Measurements from ENCODE around the gene IGSF22. TPM values are rescaled to one million over a fixed set of nuclear protein-coding genes. Genes with fewer than 3 reads are reported as not detected.

Gene IGSF22
- polyA plus RNA-seq, 1 of the 3 experiments (the other 2 are of a cell fraction) = 0.02 TPM

- TF ChIP-seq USF1 (IDR thresholded peaks at IDR 0.05; ENCODE audit: borderline replicate concordance, low read depth) (peak; percentile 77; the same call in 1 of the 2 replicates), RCOR1 (IDR thresholded peaks at IDR 0.05; ENCODE audit: low read length) (no peak; the same call in 1 of the 2 replicates), FOXM1 (IDR thresholded peaks at IDR 0.05; ENCODE audit: low read depth) (no peak), SIN3A (IDR thresholded peaks at IDR 0.05; ENCODE audit: borderline replicate concordance, low read depth, low read length) (no peak; the same call in 1 of the 2 replicates), ZBTB33 (IDR thresholded peaks at IDR 0.05; ENCODE audit: borderline replicate concordance, low read depth) (no peak), GATA2 (CRISPR knock-in tag; IDR thresholded peaks at IDR 0.05) (no peak), FOXJ3 (CRISPR knock-in tag; IDR thresholded peaks at IDR 0.05) (no peak), POLR2AphosphoS5 (IDR thresholded peaks at IDR 0.05; ENCODE audit: low read depth, low read length) (peak; percentile 34; the same call in 1 of the 2 replicates), PBX3 (IDR thresholded peaks at IDR 0.05) (no peak)
These were observed 27.4 kb downstream of the IGSF22 start, which contains the start of gene TMEM86A (continued) for GRCh38 chr11:18698341-18699268.

- H3K79me2 ChIP-seq (ENCODE audit: insufficient read depth) = no peaks in the 10 kb centered on the region
- no peaks in the 10 kb centered on the region for H4K20me1 ChIP-seq (ENCODE audit: insufficient read depth)
- CTCF ChIA-PET = interaction anchor here (0.8 to 1.5 kb wide), 3 partner anchors 34 to 454 kb away, joined by 3 to 4 read pairs (median 3); no protein-coding TSS in a partner anchor
- POLR2A ChIA-PET = no interaction called here
- no peaks in the 10 kb centered on the region for H3K27me3 ChIP-seq (ENCODE audit: insufficient read depth)
- H3K36me3 ChIP-seq (replicated peaks in 1 of 2; ENCODE audit: control insufficient read depth in 1 of 2, insufficient read depth in 2 of 2, low read length in 1 of 2) = no peaks in the 10 kb centered on the region
- peaks cover 0 to 13% of the 10 kb centered on the region in 2 experiments; a peak in 1 of 4 replicates for H3K4me1 ChIP-seq (ENCODE audit: control insufficient read depth in 1 of 2, insufficient read depth in 2 of 2, low read depth in 1 of 2, low read length in 1 of 2)
- WGBS (ENCODE audit: low lambda C conversion rate) = 94% methylated on average over 4 of the region's 4 CpGs
- no peaks in the 10 kb centered on the region for H3K9me3 ChIP-seq
- H3K9me2 ChIP-seq = no peaks in the 10 kb centered on the region
- no peak overlapping the region for H3K4me2 ChIP-seq
- no peak overlapping the region for H3K4me3 ChIP-seq (ENCODE audit: low read depth in 2 of 2, low read length in 1 of 2)
- H2AFZ ChIP-seq (ENCODE audit: low read depth) = no peak overlapping the region; the same call in 1 of the 2 replicates
- no peak overlapping the region for H3K27ac ChIP-seq (ENCODE audit: low read depth in 2 of 2, low read length in 1 of 2)
- H3K9ac ChIP-seq = no peak overlapping the region
- no peaks in the 10 kb centered on the region for H3F3A ChIP-seq (replicated peaks; ENCODE audit: insufficient read depth)
- no peak for DNase-seq
- no peak for TF ChIP-seq MXI1 (IDR thresholded peaks at IDR 0.05; ENCODE audit: low read depth, low read length)
- no peak for TF ChIP-seq GABPA (IDR thresholded peaks at IDR 0.05; ENCODE audit: low read depth)
- no peak for TF ChIP-seq FOXJ3 (CRISPR knock-in tag; IDR thresholded peaks at IDR 0.05)
- no peak for TF ChIP-seq USF1 (IDR thresholded peaks at IDR 0.05; ENCODE audit: borderline replicate concordance, low read depth)
- no peak for TF ChIP-seq REST (IDR thresholded peaks at IDR 0.05; ENCODE audit: low read depth, low read length)
- TF ChIP-seq GATA2 (CRISPR knock-in tag; IDR thresholded peaks at IDR 0.05) = no peak
- TF ChIP-seq FOXM1 (IDR thresholded peaks at IDR 0.05; ENCODE audit: low read depth) = no peak
- no peak for TF ChIP-seq JUND (IDR thresholded peaks at IDR 0.05)
- no peak for TF ChIP-seq EP300 (IDR thresholded peaks at IDR 0.05; ENCODE audit: borderline replicate concordance in 1 of 2, low read depth in 1 of 2, low read length in 1 of 2)
- no peak for TF ChIP-seq RAD21 (IDR thresholded peaks at IDR 0.05; ENCODE audit: low read length)
- TF ChIP-seq SIN3A (IDR thresholded peaks at IDR 0.05; ENCODE audit: borderline replicate concordance, low read depth, low read length) = no peak
- TF ChIP-seq CHD2 (IDR thresholded peaks at IDR 0.05; ENCODE audit: low read length, partially characterized antibody) = no peak
- TF ChIP-seq YY1 (IDR thresholded peaks at IDR 0.05; ENCODE audit: low read depth) = no peak
- no peak for TF ChIP-seq ZBTB33 (IDR thresholded peaks at IDR 0.05; ENCODE audit: borderline replicate concordance, low read depth)
These were observed 28.4 kb downstream of the IGSF22 start for GRCh38 chr11:18697576-18697975.
